RWPE2 (cell line): ENCODE data around the gene CSMD2.

Experiments
- ATAC-seq: fragments of 200-7000 bp; cut with Tn5 transposase; 3 replicates; pipeline ENCODE4 v1.9.1; 2021; ENCODE audit warnings: low read depth
- DNase-seq: peaks from one replicate; pipeline ENCODE4 v3.0.0-alpha.2; 2020; ENCODE audit warnings: low spot score
- H3K27ac ChIP-seq: fragments of 450-650 bp; 2 replicates; pipeline ENCODE4 v1.5.1; 2017; ENCODE audit warnings: mild to moderate bottlenecking; ENCODE audit not compliant: poor library complexity, severe bottlenecking
- H3K27me3 ChIP-seq: fragments of 250-450 bp; sonication (Bioruptor Pico); 2 replicates; pipeline ENCODE4 v1.5.1; 2021; ENCODE audit warnings: mild to moderate bottlenecking, moderate library complexity; ENCODE audit not compliant: insufficient read depth, poor library complexity, severe bottlenecking
- H3K36me3 ChIP-seq: fragments of 250-450 bp; sonication (Bioruptor Pico); 2 replicates; pipeline ENCODE4 v1.5.1; 2020; ENCODE audit warnings: low read depth, mild to moderate bottlenecking, moderate library complexity
- H3K4me1 ChIP-seq: fragments of 250-450 bp; sonication (Bioruptor Pico); 2 replicates; pipeline ENCODE4 v1.5.1; 2021; ENCODE audit warnings: mild to moderate bottlenecking, moderate library complexity; ENCODE audit not compliant: insufficient read depth, poor library complexity, severe bottlenecking
- H3K4me3 ChIP-seq: fragments of 250-450 bp; sonication (Bioruptor Pico); 2 replicates; pipeline ENCODE4 v1.5.1; 2021; ENCODE audit warnings: mild to moderate bottlenecking, moderate library complexity; ENCODE audit not compliant: severe bottlenecking
- H3K9me3 ChIP-seq: fragments of 250-450 bp; sonication (Bioruptor Pico); 2 replicates; pipeline ENCODE4 v1.5.1; 2021; ENCODE audit warnings: mild to moderate bottlenecking, moderate library complexity; ENCODE audit not compliant: severe bottlenecking
- CTCF ChIP-seq: fragments of 450-650 bp; IDR thresholded peaks from one replicate; pipeline ENCODE4 v1.5.1; 2017; ENCODE audit warnings: mild to moderate bottlenecking, moderate library complexity; ENCODE audit not compliant: poor library complexity, severe bottlenecking

The CSMD2 gene

GRCh38 chr1:33569331-33569730 is 595.7 kb downstream of the CSMD2 start:
- DNase-seq (no peak), ATAC-seq (no peak)
- Histone ChIP-seq H3K27me3 (peaks cover 14% of the 10 kb centered on the region), H3K27ac (no peak overlapping the region), H3K9me3 (no peaks in the 10 kb centered on the region), H3K4me3 (no peak overlapping the region), H3K4me1 (no peaks in the 10 kb centered on the region), H3K36me3 (no peaks in the 10 kb centered on the region)
- TF ChIP-seq CTCF = no peak

- DNase-seq = no peak
- Histone ChIP-seq H3K36me3 (no peaks in the 10 kb centered on the region), H3K27ac (no peak overlapping the region), H3K4me3 (no peak overlapping the region), H3K27me3 (peaks cover 17% of the 10 kb centered on the region), H3K9me3 (no peaks in the 10 kb centered on the region), H3K4me1 (no peaks in the 10 kb centered on the region)
- no peak for TF ChIP-seq CTCF
- ATAC-seq = no peak
These were observed 601.3 kb downstream of the CSMD2 start for GRCh38 chr1:33563699-33564098.

GRCh38 chr1:33562563-33562962 is 602.5 kb downstream of the CSMD2 start:
- Histone ChIP-seq H3K4me3 (no peak overlapping the region), H3K27me3 (peaks cover 26% of the 10 kb centered on the region), H3K4me1 (no peaks in the 10 kb centered on the region), H3K36me3 (no peaks in the 10 kb centered on the region), H3K27ac (no peak overlapping the region), H3K9me3 (no peaks in the 10 kb centered on the region)
- no peak for TF ChIP-seq CTCF
- no peak for DNase-seq
- no peak for ATAC-seq

- no peak overlapping the region for H3K27ac ChIP-seq
- peaks cover 22% of the 10 kb centered on the region for H3K27me3 ChIP-seq
- TF ChIP-seq CTCF = no peak
- DNase-seq (no peak), ATAC-seq (no peak)
- no peaks in the 10 kb centered on the region for H3K4me1 ChIP-seq
- no peaks in the 10 kb centered on the region for H3K9me3 ChIP-seq
- no peak overlapping the region for H3K4me3 ChIP-seq
- H3K36me3 ChIP-seq = no peaks in the 10 kb centered on the region
These were observed 603.5 kb downstream of the CSMD2 start for GRCh38 chr1:33561576-33561975.

- ATAC-seq (0 out of 3 replicates have a peak, but pooled peaks have one; percentile 33), DNase-seq (no peak)
- no peaks in the 10 kb centered on the region for H3K9me3 ChIP-seq
- H3K27ac ChIP-seq = no peak overlapping the region
- H3K4me3 ChIP-seq = no peak overlapping the region
- no peak for TF ChIP-seq CTCF
- no peaks in the 10 kb centered on the region for H3K36me3 ChIP-seq
- no peaks in the 10 kb centered on the region for H3K4me1 ChIP-seq
- peaks cover 19% of the 10 kb centered on the region for H3K27me3 ChIP-seq
These were observed 604.4 kb downstream of the CSMD2 start for GRCh38 chr1:33560680-33561079.
